Osteocyte (in vitro differentiated cells): ENCODE data around the gene HSPBP1. TPM values are rescaled to one million over a fixed set of nuclear protein-coding genes. Genes with fewer than 3 reads are reported as not detected.

Source experiments
- DNase-seq: peaks from one replicate; pipeline ENCODE4 v3.0.0; 2021; ENCODE audit warnings: mixed read lengths; ENCODE audit not compliant: unreplicated experiment; ENCODE audit errors: extremely low spot score
- H3K27ac Mint-ChIP-seq: one replicate; pipeline ENCODE4 v1.8.0; 2021; ENCODE audit warnings: mild to moderate bottlenecking, mixed read lengths; ENCODE audit not compliant: unreplicated experiment
- H3K27me3 Mint-ChIP-seq: one replicate; pipeline ENCODE4 v1.8.0; 2021; ENCODE audit warnings: mixed read lengths; ENCODE audit not compliant: unreplicated experiment
- H3K36me3 Mint-ChIP-seq: one replicate; pipeline ENCODE4 v1.8.0; 2021; ENCODE audit warnings: mixed read lengths; ENCODE audit not compliant: unreplicated experiment
- H3K4me1 Mint-ChIP-seq: one replicate; pipeline ENCODE4 v1.8.0; 2021; ENCODE audit warnings: mixed read lengths; ENCODE audit not compliant: unreplicated experiment
- H3K4me3 Mint-ChIP-seq: one replicate; pipeline ENCODE4 v1.8.0; 2021; ENCODE audit warnings: mild to moderate bottlenecking, moderate library complexity, mixed read lengths; ENCODE audit not compliant: unreplicated experiment
- H3K9me3 Mint-ChIP-seq: one replicate; pipeline ENCODE4 v1.8.0; 2021; ENCODE audit warnings: mixed read lengths; ENCODE audit not compliant: unreplicated experiment
- total RNA-seq: library from RNA; stranded (reverse); gene quantifications from 2 replicates; pipeline ENCODE4 v1.2.1, GENCODE V29; 2021
- TF ChIP-seq, protein P1 (sequence below): fragments of 200-600 bp; sonication (generic); IDR thresholded peaks from 2 replicates; pipeline ENCODE4 v1.5.0; 2021; ENCODE audit warnings: antibody characterized with exemption, mild to moderate bottlenecking, moderate library complexity

HSPBP1 gene
- total RNA-seq, 1 donor from 2014 or later: 29.8 TPM

DNA sequence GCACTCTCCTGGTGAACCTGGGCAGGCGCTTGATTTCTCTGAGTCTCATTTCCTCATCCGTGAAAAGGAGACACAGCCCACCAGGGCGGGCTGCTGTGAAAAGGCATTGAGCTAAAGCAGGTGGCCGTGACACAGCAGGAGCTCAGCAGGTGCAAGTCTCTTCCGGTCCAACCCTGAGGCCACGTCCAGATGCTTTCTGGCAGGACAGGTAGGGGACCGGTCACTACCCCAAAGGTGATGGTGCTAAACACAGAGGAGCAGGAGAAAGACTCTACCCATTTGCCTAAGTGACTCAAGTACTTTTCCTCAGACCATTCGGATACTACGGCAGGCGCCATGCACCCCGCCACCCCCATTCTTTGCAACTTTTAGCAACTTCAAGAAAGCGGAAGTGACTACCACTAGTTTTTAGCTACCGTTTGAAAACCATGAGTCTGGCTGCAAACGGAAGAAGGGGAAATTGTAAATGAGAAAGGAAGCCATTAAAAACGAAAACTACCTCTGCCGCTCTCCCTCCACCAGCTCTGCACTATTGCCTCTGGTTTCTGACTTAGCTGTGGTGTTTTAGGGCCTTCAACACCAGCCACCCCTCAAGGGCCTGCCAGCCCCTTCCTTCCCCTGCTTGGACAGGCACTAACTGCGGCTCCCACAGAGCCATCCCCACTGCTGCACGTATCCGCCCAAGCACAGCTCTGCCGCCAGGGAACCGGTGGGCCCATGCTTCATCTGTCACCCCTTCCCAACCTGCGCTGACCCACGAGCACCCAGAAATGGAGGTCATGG, 25.9 kb downstream of the HSPBP1 start:
- H3K9me3 Mint-ChIP-seq: no peaks in the 10 kb centered on the region
- no peaks in the 10 kb centered on the region for H3K36me3 Mint-ChIP-seq
- H3K27ac Mint-ChIP-seq: no peak overlapping the region
- no peak overlapping the region for H3K4me3 Mint-ChIP-seq
- DNase-seq: no peak
- TF ChIP-seq, protein P1, sequence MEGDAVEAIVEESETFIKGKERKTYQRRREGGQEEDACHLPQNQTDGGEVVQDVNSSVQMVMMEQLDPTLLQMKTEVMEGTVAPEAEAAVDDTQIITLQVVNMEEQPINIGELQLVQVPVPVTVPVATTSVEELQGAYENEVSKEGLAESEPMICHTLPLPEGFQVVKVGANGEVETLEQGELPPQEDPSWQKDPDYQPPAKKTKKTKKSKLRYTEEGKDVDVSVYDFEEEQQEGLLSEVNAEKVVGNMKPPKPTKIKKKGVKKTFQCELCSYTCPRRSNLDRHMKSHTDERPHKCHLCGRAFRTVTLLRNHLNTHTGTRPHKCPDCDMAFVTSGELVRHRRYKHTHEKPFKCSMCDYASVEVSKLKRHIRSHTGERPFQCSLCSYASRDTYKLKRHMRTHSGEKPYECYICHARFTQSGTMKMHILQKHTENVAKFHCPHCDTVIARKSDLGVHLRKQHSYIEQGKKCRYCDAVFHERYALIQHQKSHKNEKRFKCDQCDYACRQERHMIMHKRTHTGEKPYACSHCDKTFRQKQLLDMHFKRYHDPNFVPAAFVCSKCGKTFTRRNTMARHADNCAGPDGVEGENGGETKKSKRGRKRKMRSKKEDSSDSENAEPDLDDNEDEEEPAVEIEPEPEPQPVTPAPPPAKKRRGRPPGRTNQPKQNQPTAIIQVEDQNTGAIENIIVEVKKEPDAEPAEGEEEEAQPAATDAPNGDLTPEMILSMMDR: no peak
- H3K27me3 Mint-ChIP-seq: no peaks in the 10 kb centered on the region
- H3K4me1 Mint-ChIP-seq: peaks cover 41% of the 10 kb centered on the region

DNA sequence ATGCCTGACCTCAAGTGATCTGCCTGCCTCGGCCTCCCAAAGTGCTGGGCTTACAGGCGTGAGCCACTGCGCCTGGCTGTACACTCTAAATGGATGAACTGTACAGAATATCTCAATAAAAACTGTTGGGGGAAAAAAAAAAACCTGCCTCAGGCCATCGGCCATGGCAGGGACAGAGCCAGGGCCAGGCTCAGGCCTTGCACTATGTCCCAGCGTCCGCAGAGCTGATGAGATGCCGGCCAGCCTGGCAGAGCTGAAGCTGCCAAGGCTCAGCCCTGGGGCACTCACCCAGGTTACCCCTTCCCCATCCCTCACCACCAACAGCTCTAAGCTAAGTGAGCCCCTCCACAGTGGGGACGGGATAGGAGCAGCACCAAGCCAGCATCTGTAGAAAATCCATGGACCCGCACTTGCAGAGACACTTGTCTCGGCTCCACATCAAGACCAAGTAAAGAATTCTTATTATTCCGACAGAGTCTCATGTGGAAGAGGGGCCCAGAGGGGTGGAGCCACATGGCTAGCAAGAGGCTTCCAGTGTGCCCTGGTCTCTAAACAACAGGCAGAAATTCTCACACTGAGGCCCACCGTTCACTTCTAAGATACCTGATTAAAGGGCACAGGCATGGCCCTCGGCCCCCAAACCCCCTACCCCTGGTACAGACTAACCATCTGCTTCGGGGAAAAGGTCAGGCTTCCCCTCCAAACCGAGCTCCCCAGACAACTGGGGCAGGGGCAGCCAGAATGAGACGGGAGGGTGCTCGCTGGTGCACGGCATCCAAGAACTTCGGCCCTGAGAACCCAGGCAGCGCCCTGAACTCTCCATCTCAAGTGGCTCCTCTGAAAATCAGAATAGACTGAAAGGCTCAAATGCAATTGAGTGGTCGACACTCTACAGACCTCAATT, 26.9 kb downstream of the HSPBP1 start:
- Mint-ChIP-seq H3K36me3 (no peaks in the 10 kb centered on the region), H3K27me3 (no peaks in the 10 kb centered on the region), H3K27ac (no peak overlapping the region), H3K4me1 (peaks cover 49% of the 10 kb centered on the region), H3K4me3 (no peak overlapping the region), H3K9me3 (no peaks in the 10 kb centered on the region)
- TF ChIP-seq, protein P1: no peak
- DNase-seq: no peak

DNA sequence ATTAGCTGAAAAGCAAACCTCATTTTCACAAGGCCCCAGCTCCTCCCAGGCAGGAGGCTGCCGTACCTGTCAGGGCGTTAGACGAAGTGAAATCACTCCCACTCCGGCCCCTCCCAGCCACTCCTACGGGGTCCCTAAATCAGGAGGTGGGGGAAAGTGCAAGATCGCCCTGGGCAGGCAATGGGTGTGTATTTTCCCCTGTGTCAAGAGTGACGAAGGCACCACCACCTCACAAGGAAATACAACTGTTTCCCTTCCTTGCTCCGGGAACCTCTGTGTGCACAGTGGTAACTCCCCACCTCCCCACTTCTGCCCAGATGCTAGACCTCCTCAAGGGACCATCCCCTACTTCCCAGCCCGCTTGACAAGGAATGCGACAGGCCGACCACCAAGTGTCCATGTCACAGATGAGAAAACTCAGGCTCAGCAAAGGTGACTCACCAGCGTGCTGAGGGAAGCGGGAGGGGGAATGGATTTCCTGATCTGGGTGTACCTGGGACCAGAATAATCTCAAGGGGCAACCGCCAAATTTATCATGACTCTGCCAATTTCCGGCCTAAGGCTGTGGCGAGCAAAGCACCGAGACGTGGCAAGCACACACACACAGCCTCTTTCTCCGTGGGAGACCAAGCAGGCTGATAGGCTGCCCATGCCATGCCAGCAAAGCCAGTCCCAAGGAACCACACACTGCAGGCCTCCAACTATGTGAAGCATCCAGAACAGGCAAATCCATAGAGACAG, 28.4 kb downstream of the HSPBP1 start:
- H3K4me3 Mint-ChIP-seq: no peak overlapping the region
- TF ChIP-seq, protein P1: no peak
- no peak overlapping the region for H3K27ac Mint-ChIP-seq
- H3K9me3 Mint-ChIP-seq: no peaks in the 10 kb centered on the region
- no peak for DNase-seq
- no peaks in the 10 kb centered on the region for H3K36me3 Mint-ChIP-seq
- H3K4me1 Mint-ChIP-seq: peaks cover 42% of the 10 kb centered on the region
- H3K27me3 Mint-ChIP-seq: no peaks in the 10 kb centered on the region

DNA sequence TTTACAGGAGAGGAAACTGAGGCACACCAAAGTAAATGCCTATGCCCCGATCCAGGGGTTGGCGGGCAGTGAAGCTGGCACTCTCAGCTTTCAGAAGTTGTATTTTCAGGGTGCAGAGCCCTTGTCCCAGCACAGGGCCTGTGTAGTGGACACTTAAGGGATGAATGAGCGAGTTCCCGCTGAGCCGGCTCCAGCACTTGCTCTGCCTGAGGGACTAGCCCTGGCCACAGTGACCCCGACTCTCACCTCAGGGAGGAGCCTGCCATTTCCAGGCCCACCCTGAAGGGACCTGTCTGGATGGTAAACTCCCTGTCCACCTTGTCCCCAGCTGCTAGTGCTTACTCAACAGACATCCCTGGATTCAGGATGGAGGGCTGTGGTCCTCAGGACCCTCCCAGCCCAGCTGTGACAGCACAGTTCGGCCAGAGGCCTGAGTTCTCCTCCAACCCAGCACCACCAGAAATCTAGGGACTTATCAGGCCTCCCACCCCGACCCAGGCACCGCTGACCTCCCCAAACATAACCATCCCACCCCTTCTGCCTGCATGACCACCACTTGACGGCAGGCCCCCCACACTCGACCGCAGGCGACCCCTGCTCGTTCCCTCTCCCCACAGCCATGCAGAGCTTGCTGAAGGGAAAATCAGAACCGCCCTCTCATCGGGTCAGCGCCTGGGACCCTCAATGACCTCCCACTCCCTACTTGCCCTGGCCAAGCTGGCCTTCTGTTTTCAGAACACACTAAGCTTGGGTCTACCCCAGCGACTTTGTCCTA, 29.5 kb downstream of the HSPBP1 start:
- Mint-ChIP-seq H3K4me3 (no peak overlapping the region), H3K27me3 (no peaks in the 10 kb centered on the region), H3K36me3 (no peaks in the 10 kb centered on the region), H3K9me3 (no peaks in the 10 kb centered on the region), H3K27ac (no peak overlapping the region), H3K4me1 (peaks cover 32% of the 10 kb centered on the region)
- TF ChIP-seq, protein P1: no peak
- no peak for DNase-seq
